Fibroblast of lung (primary cell): Measurements from ENCODE around the gene ADCY2. TPM values are rescaled to one million over a fixed set of nuclear protein-coding genes. Genes with fewer than 3 reads are reported as not detected.
A peak's percentile ranks its signal among the peaks of the same experiment; 100 is the strongest.

Experiments
- DNase-seq, 2 donors: peaks; one replicate each; pipeline versions ENCODE4 v3.0.0 to v3.0.0-alpha.2; 2010; ENCODE audit warnings: low read depth in 2 of 2
- H2AFZ ChIP-seq: 2 replicates; pipeline ENCODE4 v1.5.1; 2012; ENCODE audit warnings: low read length, control low read depth, inconsistent platforms
- H3K27ac ChIP-seq: 2 replicates; pipeline ENCODE4 v1.5.1; 2011; ENCODE audit warnings: low read length, control low read depth; ENCODE audit not compliant: insufficient read depth
- H3K27me3 ChIP-seq: 2 replicates; pipeline ENCODE4 v1.5.1; 2011; ENCODE audit warnings: mild to moderate bottlenecking, low read length; ENCODE audit not compliant: control insufficient read depth, insufficient read depth
- H3K36me3 ChIP-seq: 2 replicates; pipeline ENCODE4 v1.5.1; 2011; ENCODE audit warnings: low read length; ENCODE audit not compliant: control insufficient read depth, insufficient read depth
- H3K4me1 ChIP-seq: 2 replicates; pipeline ENCODE4 v1.5.1; 2011; ENCODE audit warnings: low read length; ENCODE audit not compliant: control insufficient read depth, insufficient read depth; ENCODE audit errors: extremely low read depth
- H3K4me2 ChIP-seq: 2 replicates; pipeline ENCODE4 v1.5.1; 2011; ENCODE audit warnings: low read length, control low read depth; ENCODE audit not compliant: insufficient read depth; ENCODE audit errors: extremely low read depth
- H3K4me3 ChIP-seq, 4 experiments: fragments of 200-600 bp in 1 of 4; sonication (generic) in 1 of 4; replicated peaks in 1 of 4; 2 replicates each; pipeline ENCODE4 v1.5.1; 2011 to 2016; ENCODE audit warnings: low read length in 4 of 4, low read depth in 3 of 4, mild to moderate bottlenecking in 3 of 4, control low read depth in 2 of 4, inconsistent platforms in 1 of 4, mixed read lengths in 1 of 4; ENCODE audit not compliant: insufficient read depth in 1 of 4; ENCODE audit errors: control extremely low read depth in 1 of 4
- H3K79me2 ChIP-seq: 2 replicates; pipeline ENCODE4 v1.5.1; 2012; ENCODE audit warnings: mild to moderate bottlenecking, low read length, inconsistent platforms; ENCODE audit not compliant: control insufficient read depth, insufficient read depth
- H3K9ac ChIP-seq: 2 replicates; pipeline ENCODE4 v1.5.1; 2011; ENCODE audit warnings: mild to moderate bottlenecking, low read length, control low read depth; ENCODE audit not compliant: insufficient read depth
- H3K9me3 ChIP-seq: 2 replicates; pipeline ENCODE4 v1.5.1; 2012; ENCODE audit warnings: low read depth, low read length; ENCODE audit not compliant: control insufficient read depth, insufficient read depth
- H4K20me1 ChIP-seq: 2 replicates; pipeline ENCODE4 v1.5.1; 2011; ENCODE audit warnings: low read length; ENCODE audit not compliant: control insufficient read depth, insufficient read depth; ENCODE audit errors: extremely low read depth
- CTCF ChIP-seq, 2 donors: IDR thresholded peaks in 1 of 2; conservative IDR thresholded peaks in 1 of 2; 1 replicate in 1 of 2; 2 replicates in 1 of 2; pipeline ENCODE4 v1.5.1; 2011 to 2012; ENCODE audit warnings: low read length in 2 of 2, control low read depth in 1 of 2, inconsistent platforms in 1 of 2, low read depth in 1 of 2, mild to moderate bottlenecking in 1 of 2
- EZH2 ChIP-seq: IDR thresholded peaks from 2 replicates; pipeline ENCODE4 v1.5.1; 2012; ENCODE audit warnings: low read length, control low read depth, mild to moderate bottlenecking; ENCODE audit errors: missing control alignments
- polyA plus RNA-seq, 2 donors: library from polyadenylated mRNA; depleted of rRNA in 1 of 2; stranded (reverse) in 1 of 2; unstranded in 1 of 2; fragments of >200 nt; gene quantifications; 2 replicates each; pipeline ENCODE4 v1.2.1, GENCODE V29; 2011 to 2012; ENCODE audit warnings: missing spikeins in 1 of 2
- total RNA-seq: library from RNA; depleted of rRNA; stranded (reverse); fragments of >200 nt; gene quantifications from 2 replicates; pipeline ENCODE4 v1.2.1, GENCODE V29; 2014

The ADCY2 gene
- total and polyA plus RNA-seq, 2 donors (not counting 1 experiment from before 2014, with no cell fraction given): under 0.01 to 0.05 TPM

GRCh38 chr5:7869474-7870136 lies 473.7 kb downstream of the ADCY2 start:
- H3K4me1 ChIP-seq: peaks cover 2% of the 10 kb centered on the region
- no peaks in the 10 kb centered on the region for H4K20me1 ChIP-seq
- peak overlapping the region; percentile 77 for H3K9ac ChIP-seq
- H3K4me2 ChIP-seq: peak overlapping the region; percentile 88
- H3K9me3 ChIP-seq: no peaks in the 10 kb centered on the region
- H3K27me3 ChIP-seq: no peaks in the 10 kb centered on the region
- no peak for TF ChIP-seq CTCF (conservative IDR thresholded peaks at IDR 0.05 in 1 of 2, IDR thresholded peaks at IDR 0.05 in 1 of 2; ENCODE audit: low read depth in 1 of 2, low read length in 2 of 2)
- no peak for TF ChIP-seq EZH2
- peaks cover 1% of the 10 kb centered on the region for H3K36me3 ChIP-seq
- H3K4me3 ChIP-seq: peak overlapping the region; percentile 68 to 96 (median 86)
- DNase-seq: no peak
- peaks cover 58% of the 10 kb centered on the region for H3K79me2 ChIP-seq
- peak overlapping the region; percentile 75 for H3K27ac ChIP-seq
- peak overlapping the region; percentile 28 for H2AFZ ChIP-seq

GRCh38 chr5:7871653-7872052 lies 475.7 kb downstream of the ADCY2 start:
- no peak for DNase-seq
- Histone ChIP-seq H3K9me3 (no peaks in the 10 kb centered on the region), H3K27ac (no peak overlapping the region), H3K4me3 (no peak overlapping the region), H3K9ac (no peak overlapping the region), H3K79me2 (peaks cover 60% of the 10 kb centered on the region), H3K4me1 (peaks cover 3% of the 10 kb centered on the region), H3K36me3 (peaks cover 5% of the 10 kb centered on the region), H3K27me3 (no peaks in the 10 kb centered on the region), H2AFZ (no peak overlapping the region), H4K20me1 (no peaks in the 10 kb centered on the region), H3K4me2 (no peak overlapping the region)
- TF ChIP-seq EZH2 (no peak), CTCF (conservative IDR thresholded peaks at IDR 0.05 in 1 of 2, IDR thresholded peaks at IDR 0.05 in 1 of 2; ENCODE audit: low read depth in 1 of 2, low read length in 2 of 2) (no peak)

- Histone ChIP-seq H3K9ac (no peak overlapping the region), H3K4me1 (peaks cover 6% of the 10 kb centered on the region), H3K79me2 (peaks cover 53% of the 10 kb centered on the region), H3K9me3 (no peaks in the 10 kb centered on the region), H2AFZ (no peak overlapping the region), H3K4me3 (no peak overlapping the region), H4K20me1 (no peaks in the 10 kb centered on the region), H3K4me2 (no peak overlapping the region), H3K36me3 (peaks cover 5% of the 10 kb centered on the region), H3K27me3 (no peaks in the 10 kb centered on the region), H3K27ac (no peak overlapping the region)
- TF ChIP-seq EZH2 (no peak), CTCF (conservative IDR thresholded peaks at IDR 0.05 in 1 of 2, IDR thresholded peaks at IDR 0.05 in 1 of 2; ENCODE audit: low read depth in 1 of 2, low read length in 2 of 2) (no peak)
- DNase-seq: peak in 1 of 2 donors; percentile 37
These were observed 476.7 kb downstream of the ADCY2 start for GRCh38 chr5:7872517-7873130.
